22Rv1 (cell line): ENCODE measurements around the gene STBD1.

Source experiments
- CTCF ChIP-seq: fragments of 450-650 bp; IDR thresholded peaks from 2 replicates; pipeline ENCODE4 v1.5.1; 2017; ENCODE audit warnings: mild to moderate bottlenecking
- ZFX ChIP-seq: fragments of 450-650 bp; IDR thresholded peaks from 2 replicates; pipeline ENCODE4 v1.6.1; 2017; ENCODE audit warnings: antibody characterized with exemption, borderline replicate concordance

GRCh38 chr4:76306882-76307659 lies 538 bp downstream of the STBD1 start:
- TF ChIP-seq CTCF (peak; percentile 76), ZFX (no peak)
